GM12878 (cell line): ENCODE results near the gene POLA2.

Experiments
- CTCF ChIP-seq, 3 experiments: IDR thresholded peaks in 2 of 3; conservative IDR thresholded peaks in 1 of 3; 2 replicates each; pipeline ENCODE4 v1.5.1; 2011; ENCODE audit warnings: low read depth in 3 of 3, low read length in 3 of 3, mild to moderate bottlenecking in 3 of 3, control low read depth in 2 of 3, moderate library complexity in 2 of 3, inconsistent platforms in 1 of 3, mixed read lengths in 1 of 3; ENCODE audit not compliant: control insufficient read depth in 2 of 3, insufficient read depth in 1 of 3; ENCODE audit errors: extremely low read depth in 1 of 3
- KAT2A ChIP-seq: conservative IDR thresholded peaks from 2 replicates; pipeline ENCODE4 v1.6.1; 2011; ENCODE audit warnings: low read depth, low read length; ENCODE audit not compliant: control insufficient read depth
- RUNX3 ChIP-seq: IDR thresholded peaks from 2 replicates; pipeline ENCODE4 v1.6.1; 2012; ENCODE audit warnings: low read length, inconsistent platforms

- TF ChIP-seq RUNX3 (no peak), CTCF (IDR thresholded peaks at IDR 0.05 in 2 of 3, conservative IDR thresholded peaks at IDR 0.05 in 1 of 3; ENCODE audit: control insufficient read depth in 2 of 3, extremely low read depth in 1 of 3, insufficient read depth in 1 of 3, low read depth in 3 of 3, low read length in 3 of 3) (no peak), KAT2A (no peak)
These were observed 15.3 kb upstream of the POLA2 start for GRCh38 chr11:65246506-65246905.
